GM18526 (cell line): ENCODE results near the gene SLC6A18.

ENCODE experiments used
- POLR2A ChIP-seq: IDR thresholded peaks from 3 replicates; pipeline ENCODE4 v1.6.1; 2011; ENCODE audit not compliant: insufficient read length; ENCODE audit errors: extremely low read depth

SLC6A18 gene

GRCh38 chr5:1215320-1216096 is 9.7 kb upstream of the SLC6A18 start:
- no peak for TF ChIP-seq POLR2A

- no peak for TF ChIP-seq POLR2A
These were observed 8.8 kb upstream of the SLC6A18 start for GRCh38 chr5:1216211-1216917.

GRCh38 chr5:1216918-1217295 is 8.3 kb upstream of the SLC6A18 start:
- no peak for TF ChIP-seq POLR2A

GRCh38 chr5:1217596-1218206 is 7.5 kb upstream of the SLC6A18 start:
- TF ChIP-seq POLR2A = no peak

GRCh38 chr5:1218351-1219080 is 6.7 kb upstream of the SLC6A18 start:
- no peak for TF ChIP-seq POLR2A

- no peak for TF ChIP-seq POLR2A
These were observed 5.9 kb upstream of the SLC6A18 start for GRCh38 chr5:1219098-1219767.

GRCh38 chr5:1219768-1220100 is 5.4 kb upstream of the SLC6A18 start:
- no peak for TF ChIP-seq POLR2A

- no peak for TF ChIP-seq POLR2A
These were observed 4.8 kb upstream of the SLC6A18 start for GRCh38 chr5:1220351-1220750.

- no peak for TF ChIP-seq POLR2A
These were observed 4.3 kb upstream of the SLC6A18 start for GRCh38 chr5:1220831-1221230.

- TF ChIP-seq POLR2A = no peak
These were observed 3.5 kb upstream of the SLC6A18 start for GRCh38 chr5:1221721-1222120.

GRCh38 chr5:1222147-1222546 is 3.0 kb upstream of the SLC6A18 start:
- TF ChIP-seq POLR2A = no peak

GRCh38 chr5:1222621-1223277 is 2.4 kb upstream of the SLC6A18 start:
- no peak for TF ChIP-seq POLR2A

- no peak for TF ChIP-seq POLR2A
These were observed 1.9 kb upstream of the SLC6A18 start for GRCh38 chr5:1223278-1223670.

GRCh38 chr5:1224631-1225030 is 550 bp upstream of the SLC6A18 start:
- no peak for TF ChIP-seq POLR2A

GRCh38 chr5:1226231-1226630 is 1.1 kb downstream of the SLC6A18 start:
- no peak for TF ChIP-seq POLR2A
